ENCODE results near the gene WDR64. TPM values are rescaled to one million over a fixed set of nuclear protein-coding genes. Genes with fewer than 3 reads are reported as not detected.

Gene WDR64
- polyA plus RNA-seq, 1 donor from 2014 or later: 0.21 TPM

- Histone ChIP-seq H3K9me2 (ENCODE audit: insufficient read depth, low read length) (no peaks in the 10 kb centered on the region), H3K27me3 (ENCODE audit: insufficient read depth, low read depth, low read length) (no peaks in the 10 kb centered on the region), H3K4me2 (ENCODE audit: low read length) (no peak overlapping the region), H3F3A (ENCODE audit: insufficient read depth, low read length, poor library complexity, severe bottlenecking) (no peaks in the 10 kb centered on the region), H3K9ac (ENCODE audit: low read length) (no peak overlapping the region), H2AFZ (ENCODE audit: low read depth, low read length) (no peak overlapping the region), H3K4me3 (ENCODE audit: low read length) (no peak overlapping the region), H3K27ac (ENCODE audit: low read length) (no peak overlapping the region), H3K9me3 (ENCODE audit: low read length) (no peaks in the 10 kb centered on the region), H3K36me3 (ENCODE audit: insufficient read depth, low read length) (no peaks in the 10 kb centered on the region), H4K20me1 (ENCODE audit: insufficient read depth) (no peaks in the 10 kb centered on the region), H3K79me2 (replicated peaks; ENCODE audit: insufficient read depth, low read length) (no peaks in the 10 kb centered on the region)
- no peak for TF ChIP-seq EZH2 (IDR thresholded peaks at IDR 0.05; ENCODE audit: borderline replicate concordance, insufficient read depth, low read length, poor library complexity, severe bottlenecking)
- peak; percentile 92 for TF ChIP-seq EP300 (conservative IDR thresholded peaks at IDR 0.05; ENCODE audit: poor library complexity, severe bottlenecking)
- peak; percentile 90 for TF ChIP-seq REST (IDR thresholded peaks at IDR 0.05; ENCODE audit: borderline replicate concordance)
- TF ChIP-seq, protein P1, sequence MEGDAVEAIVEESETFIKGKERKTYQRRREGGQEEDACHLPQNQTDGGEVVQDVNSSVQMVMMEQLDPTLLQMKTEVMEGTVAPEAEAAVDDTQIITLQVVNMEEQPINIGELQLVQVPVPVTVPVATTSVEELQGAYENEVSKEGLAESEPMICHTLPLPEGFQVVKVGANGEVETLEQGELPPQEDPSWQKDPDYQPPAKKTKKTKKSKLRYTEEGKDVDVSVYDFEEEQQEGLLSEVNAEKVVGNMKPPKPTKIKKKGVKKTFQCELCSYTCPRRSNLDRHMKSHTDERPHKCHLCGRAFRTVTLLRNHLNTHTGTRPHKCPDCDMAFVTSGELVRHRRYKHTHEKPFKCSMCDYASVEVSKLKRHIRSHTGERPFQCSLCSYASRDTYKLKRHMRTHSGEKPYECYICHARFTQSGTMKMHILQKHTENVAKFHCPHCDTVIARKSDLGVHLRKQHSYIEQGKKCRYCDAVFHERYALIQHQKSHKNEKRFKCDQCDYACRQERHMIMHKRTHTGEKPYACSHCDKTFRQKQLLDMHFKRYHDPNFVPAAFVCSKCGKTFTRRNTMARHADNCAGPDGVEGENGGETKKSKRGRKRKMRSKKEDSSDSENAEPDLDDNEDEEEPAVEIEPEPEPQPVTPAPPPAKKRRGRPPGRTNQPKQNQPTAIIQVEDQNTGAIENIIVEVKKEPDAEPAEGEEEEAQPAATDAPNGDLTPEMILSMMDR (IDR thresholded peaks at IDR 0.05; ENCODE audit: poor library complexity, severe bottlenecking): no peak
- TF ChIP-seq TAF1 (IDR thresholded peaks at IDR 0.05; ENCODE audit: low read depth): no peak
- no peak for TF ChIP-seq SMC3 (conservative IDR thresholded peaks at IDR 0.05; ENCODE audit: poor library complexity)
- TF ChIP-seq POLR2AphosphoS5 (IDR thresholded peaks at IDR 0.05): peak; percentile 98
- no peak for TF ChIP-seq MXI1 (conservative IDR thresholded peaks at IDR 0.05; ENCODE audit: poor library complexity, severe bottlenecking)
- no peak for TF ChIP-seq RAD21 (conservative IDR thresholded peaks at IDR 0.05)
These were observed 41.8 kb upstream of the WDR64 start for GRCh38 chr1:241610056-241610815.

DNA sequence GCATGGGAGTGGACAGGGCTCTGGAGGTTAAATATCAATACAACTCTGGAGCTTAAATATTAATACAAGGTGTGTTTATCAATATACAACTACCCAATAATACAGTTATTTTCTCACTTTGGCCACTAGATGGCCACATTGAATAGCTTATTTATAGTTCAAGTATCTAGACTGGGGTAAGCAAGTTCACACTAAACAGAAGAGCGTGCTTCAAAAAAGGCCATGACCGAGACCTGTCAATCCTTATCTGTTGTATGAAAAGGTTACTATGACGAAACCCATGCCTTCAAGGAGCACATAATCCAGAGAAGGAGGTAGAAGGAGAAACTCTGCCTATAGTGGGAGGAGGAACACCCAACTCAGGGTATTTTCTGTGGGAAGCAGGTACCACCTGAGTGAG, 41.0 kb upstream of the WDR64 start:
- TF ChIP-seq EZH2 (IDR thresholded peaks at IDR 0.05; ENCODE audit: borderline replicate concordance, insufficient read depth, low read length, poor library complexity, severe bottlenecking) (no peak), SMC3 (conservative IDR thresholded peaks at IDR 0.05; ENCODE audit: poor library complexity) (peak; percentile 76), RAD21 (conservative IDR thresholded peaks at IDR 0.05) (peak; percentile 77), TAF1 (IDR thresholded peaks at IDR 0.05; ENCODE audit: low read depth) (no peak), REST (IDR thresholded peaks at IDR 0.05; ENCODE audit: borderline replicate concordance) (no peak), MXI1 (conservative IDR thresholded peaks at IDR 0.05; ENCODE audit: poor library complexity, severe bottlenecking) (no peak), POLR2AphosphoS5 (IDR thresholded peaks at IDR 0.05) (no peak), EP300 (conservative IDR thresholded peaks at IDR 0.05; ENCODE audit: poor library complexity, severe bottlenecking) (no peak)
- TF ChIP-seq, protein P1 (IDR thresholded peaks at IDR 0.05; ENCODE audit: poor library complexity, severe bottlenecking): peak; percentile 73
- Histone ChIP-seq H3K36me3 (ENCODE audit: insufficient read depth, low read length) (no peaks in the 10 kb centered on the region), H3K9me2 (ENCODE audit: insufficient read depth, low read length) (no peaks in the 10 kb centered on the region), H4K20me1 (ENCODE audit: insufficient read depth) (no peaks in the 10 kb centered on the region), H3K9me3 (ENCODE audit: low read length) (no peaks in the 10 kb centered on the region), H3K4me2 (ENCODE audit: low read length) (no peak overlapping the region), H3K4me3 (ENCODE audit: low read length) (no peak overlapping the region), H3F3A (ENCODE audit: insufficient read depth, low read length, poor library complexity, severe bottlenecking) (no peaks in the 10 kb centered on the region), H2AFZ (ENCODE audit: low read depth, low read length) (no peak overlapping the region), H3K27me3 (ENCODE audit: insufficient read depth, low read depth, low read length) (no peaks in the 10 kb centered on the region), H3K79me2 (replicated peaks; ENCODE audit: insufficient read depth, low read length) (no peaks in the 10 kb centered on the region), H3K9ac (ENCODE audit: low read length) (no peak overlapping the region), H3K27ac (ENCODE audit: low read length) (no peak overlapping the region)

Data from neural cell (in vitro differentiated cells).